Measurements from ENCODE around the gene MLST8. TPM values are rescaled to one million over a fixed set of nuclear protein-coding genes. Genes with fewer than 3 reads are reported as not detected.

The MLST8 gene
- total RNA-seq, 1 experiment from 2014 or later, result 87.6 TPM

- H3K27ac Mint-ChIP-seq (ENCODE audit: low read depth, unreplicated experiment), result no peak overlapping the region
- ChIA-PET POLR2A (interaction anchor here (0.7 kb wide), 1 partner anchor 349 kb away, joined by 3 read pairs; no protein-coding TSS in a partner anchor), CTCF (no interaction called here)
- no peaks in the 10 kb centered on the region for H3K4me1 Mint-ChIP-seq (ENCODE audit: insufficient read depth, unreplicated experiment)
- no peaks in the 10 kb centered on the region for H3K27me3 Mint-ChIP-seq (ENCODE audit: insufficient read depth, unreplicated experiment)
- BruUV-seq (replicated peaks), result no TSS peak
- peaks cover 50% of the 10 kb centered on the region for H3K36me3 Mint-ChIP-seq (ENCODE audit: insufficient read depth, unreplicated experiment)
- intact Hi-C loops (cut with micrococcal nuclease), result no loop called here
- TF ChIP-seq CTCF (IDR thresholded peaks at IDR 0.05; ENCODE audit: unreplicated experiment), result no peak
- H3K9me3 Mint-ChIP-seq (ENCODE audit: unreplicated experiment), result no peaks in the 10 kb centered on the region
- no peak for DNase-seq (ENCODE audit: unreplicated experiment)
- H3K4me3 Mint-ChIP-seq (ENCODE audit: unreplicated experiment), result no peak overlapping the region
Measured at GRCh38 chr16:2170587-2171435, 34.4 kb upstream of the MLST8 start.

GRCh38 chr16:2171601-2172178 lies 33.6 kb upstream of the MLST8 start:
- intact Hi-C loops (cut with micrococcal nuclease), result no loop called here
- ChIA-PET POLR2A (interaction anchor here (1.0 to 2.1 kb wide), 2 partner anchors 8 to 10 kb away, joined by 3 to 5 read pairs; no protein-coding TSS in a partner anchor), CTCF (interaction anchor here (0.5 to 0.7 kb wide), 5 partner anchors 16 to 487 kb away, joined by 3 read pairs; no protein-coding TSS in a partner anchor)
- Mint-ChIP-seq H3K4me1 (ENCODE audit: insufficient read depth, unreplicated experiment) (no peaks in the 10 kb centered on the region), H3K27me3 (ENCODE audit: insufficient read depth, unreplicated experiment) (no peaks in the 10 kb centered on the region), H3K4me3 (ENCODE audit: unreplicated experiment) (no peak overlapping the region), H3K27ac (ENCODE audit: low read depth, unreplicated experiment) (no peak overlapping the region), H3K36me3 (ENCODE audit: insufficient read depth, unreplicated experiment) (peaks cover 50% of the 10 kb centered on the region), H3K9me3 (ENCODE audit: unreplicated experiment) (no peaks in the 10 kb centered on the region)
- DNase-seq (ENCODE audit: unreplicated experiment), result no peak
- no TSS peak for BruUV-seq (replicated peaks)
- TF ChIP-seq CTCF (IDR thresholded peaks at IDR 0.05; ENCODE audit: unreplicated experiment), result no peak

GRCh38 chr16:2172688-2173335 lies 32.4 kb upstream of the MLST8 start:
- Mint-ChIP-seq H3K27me3 (ENCODE audit: insufficient read depth, unreplicated experiment) (no peaks in the 10 kb centered on the region), H3K9me3 (ENCODE audit: unreplicated experiment) (no peaks in the 10 kb centered on the region), H3K4me3 (ENCODE audit: unreplicated experiment) (no peak overlapping the region), H3K4me1 (ENCODE audit: insufficient read depth, unreplicated experiment) (no peaks in the 10 kb centered on the region), H3K36me3 (ENCODE audit: insufficient read depth, unreplicated experiment) (peaks cover 54% of the 10 kb centered on the region), H3K27ac (ENCODE audit: low read depth, unreplicated experiment) (no peak overlapping the region)
- BruUV-seq (replicated peaks), result no TSS peak
- no peak for DNase-seq (ENCODE audit: unreplicated experiment)
- CTCF ChIA-PET, result interaction anchor here (0.6 kb wide), 2 partner anchors 26 to 169 kb away, joined by 3 read pairs; no protein-coding TSS in a partner anchor
- POLR2A ChIA-PET, result interaction anchor here (0.8 to 2.1 kb wide), 3 partner anchors 9 to 18 kb away, joined by 3 to 5 read pairs (median 3); no protein-coding TSS in a partner anchor
- intact Hi-C loops (cut with micrococcal nuclease), result no loop called here
- no peak for TF ChIP-seq CTCF (IDR thresholded peaks at IDR 0.05; ENCODE audit: unreplicated experiment)

GRCh38 chr16:2173366-2173765 lies 31.9 kb upstream of the MLST8 start:
- BruUV-seq (replicated peaks), result no TSS peak
- H3K27me3 Mint-ChIP-seq (ENCODE audit: insufficient read depth, unreplicated experiment), result no peaks in the 10 kb centered on the region
- TF ChIP-seq CTCF (IDR thresholded peaks at IDR 0.05; ENCODE audit: unreplicated experiment), result no peak
- no peaks in the 10 kb centered on the region for H3K9me3 Mint-ChIP-seq (ENCODE audit: unreplicated experiment)
- no peak for DNase-seq (ENCODE audit: unreplicated experiment)
- CTCF ChIA-PET, result interaction anchor here (0.6 kb wide), 1 partner anchor 170 kb away, joined by 3 read pairs; no protein-coding TSS in a partner anchor
- peaks cover 49% of the 10 kb centered on the region for H3K36me3 Mint-ChIP-seq (ENCODE audit: insufficient read depth, unreplicated experiment)
- POLR2A ChIA-PET, result interaction anchor here (0.8 to 2.1 kb wide), 2 partner anchors 10 to 19 kb away, joined by 3 to 5 read pairs; no protein-coding TSS in a partner anchor
- H3K4me3 Mint-ChIP-seq (ENCODE audit: unreplicated experiment), result no peak overlapping the region
- H3K4me1 Mint-ChIP-seq (ENCODE audit: insufficient read depth, unreplicated experiment), result no peaks in the 10 kb centered on the region
- intact Hi-C loops (cut with micrococcal nuclease), result no loop called here
- H3K27ac Mint-ChIP-seq (ENCODE audit: low read depth, unreplicated experiment), result no peak overlapping the region

Measured in MCF 10A (cell line).